IPS-18c (cell line): ENCODE data around the gene LENG9.

Experiments
- H3K4me3 ChIP-seq: 2 replicates; pipeline ENCODE4 v1.7.0; 2013; ENCODE audit warnings: low read depth, mild to moderate bottlenecking, low read length, moderate library complexity; ENCODE audit not compliant: insufficient read depth
- H3K9me3 ChIP-seq: one replicate; pipeline ENCODE4 v1.6.1; 2013; ENCODE audit warnings: mild to moderate bottlenecking, low read length, moderate library complexity; ENCODE audit not compliant: control insufficient read depth, insufficient read depth

The LENG9 gene

GRCh38 chr19:54464044-54464629 lies 559 bp upstream of the LENG9 start:
- peak overlapping the region; percentile 81 for H3K4me3 ChIP-seq

GRCh38 chr19:54462655-54463530 lies 685 bp downstream of the LENG9 start:
- Histone ChIP-seq H3K9me3 (no peaks in the 10 kb centered on the region), H3K4me3 (peak overlapping the region; percentile 81)

More at GRCh38 chr19:54464044-54464629, 559 bp upstream of the LENG9 start:
- H3K9me3 ChIP-seq: no peaks in the 10 kb centered on the region

GRCh38 chr19:54462047-54462654 lies 1.4 kb downstream of the LENG9 start:
- H3K9me3 ChIP-seq: no peaks in the 10 kb centered on the region
- H3K4me3 ChIP-seq: peak overlapping the region; percentile 81

GRCh38 chr19:54461613-54462012 lies 2.0 kb downstream of the LENG9 start:
- H3K4me3 ChIP-seq: no peak overlapping the region
- no peaks in the 10 kb centered on the region for H3K9me3 ChIP-seq

DNA sequence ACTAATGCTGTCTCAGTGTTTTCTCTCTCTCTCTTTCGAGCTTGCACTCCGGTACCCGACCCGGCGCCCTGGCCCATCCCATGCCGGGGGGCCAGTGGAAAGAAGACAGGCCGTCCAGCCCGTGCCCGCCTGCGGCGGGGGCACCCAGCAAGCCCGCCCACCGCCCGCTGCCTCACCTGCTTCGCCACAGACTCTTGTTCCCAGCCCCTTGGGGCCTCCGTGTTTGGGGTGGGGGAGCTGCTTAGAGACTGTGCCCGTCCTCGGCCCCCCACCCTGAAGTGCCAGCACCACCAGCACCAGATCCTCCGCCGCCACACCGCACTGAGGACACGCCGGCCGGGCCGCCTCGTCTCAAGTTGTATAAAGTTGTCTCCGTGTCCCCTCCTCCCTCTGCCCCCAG lies 2.4 kb downstream of the LENG9 start:
- no peak overlapping the region for H3K4me3 ChIP-seq
- no peaks in the 10 kb centered on the region for H3K9me3 ChIP-seq

DNA sequence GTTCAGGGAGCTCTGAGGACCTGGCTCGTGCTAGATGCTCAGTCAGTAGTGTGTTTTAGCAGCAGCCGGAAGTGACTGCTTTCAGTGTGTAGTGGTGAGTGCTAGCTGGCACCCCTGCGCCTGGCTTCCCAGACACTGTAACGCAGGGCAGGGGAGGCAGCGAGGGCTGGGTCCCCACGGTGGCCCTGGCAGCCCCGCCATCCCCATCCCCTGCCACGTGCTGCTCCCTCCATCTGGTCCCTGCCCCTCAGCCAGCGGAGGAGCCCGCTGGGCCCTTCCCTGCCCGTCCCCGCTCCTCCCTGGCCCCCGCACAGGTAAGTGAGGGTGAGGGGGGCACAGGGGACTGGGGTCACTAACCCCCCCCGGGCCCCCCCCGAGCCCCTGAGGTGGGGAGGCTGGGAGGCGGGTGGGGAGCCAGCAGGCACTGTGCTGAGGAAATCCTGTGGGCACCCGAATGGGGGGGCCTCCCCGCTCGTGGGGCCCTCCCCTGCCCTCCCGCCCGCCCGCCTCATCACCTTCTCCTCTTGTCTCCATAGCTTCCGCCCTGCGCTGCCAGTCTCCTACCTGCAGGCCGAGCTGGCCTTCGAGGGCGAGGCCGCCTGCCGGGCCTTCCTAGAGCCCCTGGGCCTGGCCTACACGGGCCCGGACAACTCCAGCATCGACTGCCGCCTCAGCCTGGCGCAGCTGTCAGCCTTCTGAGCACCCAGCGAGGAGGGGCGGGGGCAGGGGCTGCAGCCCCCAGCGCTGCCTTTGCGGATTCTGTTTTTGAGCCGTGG lies 3.2 kb downstream of the LENG9 start:
- Histone ChIP-seq H3K9me3 (no peaks in the 10 kb centered on the region), H3K4me3 (no peak overlapping the region)

GRCh38 chr19:54459282-54460229 lies 4.0 kb downstream of the LENG9 start:
- Histone ChIP-seq H3K9me3 (no peaks in the 10 kb centered on the region), H3K4me3 (no peak overlapping the region)

DNA sequence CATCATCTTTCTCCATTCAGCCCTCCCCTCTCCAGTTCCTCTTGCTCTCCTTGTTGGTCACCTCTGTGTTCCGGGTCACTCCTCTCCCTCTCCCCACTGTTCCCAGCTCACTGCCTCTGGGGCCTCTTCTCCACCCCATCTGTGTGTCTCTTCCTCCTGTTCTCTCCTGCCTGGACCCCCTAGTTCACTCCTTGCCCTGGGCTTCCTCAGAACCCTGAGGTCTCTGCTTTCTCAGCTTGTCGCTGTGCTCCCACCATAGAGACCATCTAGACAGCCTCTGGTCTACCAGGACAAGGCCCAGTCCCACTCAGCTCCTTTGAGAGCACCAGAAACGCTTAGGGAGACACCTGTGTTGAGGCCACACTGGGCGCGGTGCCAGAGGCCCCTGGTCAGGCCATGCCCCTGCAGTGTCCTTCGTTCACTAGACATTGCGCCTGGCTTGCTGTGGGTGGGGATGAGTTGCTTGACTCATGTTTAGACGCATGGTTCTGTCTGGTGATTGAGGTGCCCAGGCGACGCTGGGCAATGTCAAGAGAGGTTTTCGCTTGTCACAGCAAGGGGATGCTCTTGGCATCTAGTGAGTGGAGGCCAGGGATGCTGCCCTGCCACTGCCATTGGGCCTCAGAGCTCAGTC lies 4.8 kb downstream of the LENG9 start:
- H3K9me3 ChIP-seq: no peaks in the 10 kb centered on the region
- no peak overlapping the region for H3K4me3 ChIP-seq

GRCh38 chr19:54457773-54458647 lies 5.6 kb downstream of the LENG9 start:
- no peak overlapping the region for H3K4me3 ChIP-seq
- no peaks in the 10 kb centered on the region for H3K9me3 ChIP-seq

DNA sequence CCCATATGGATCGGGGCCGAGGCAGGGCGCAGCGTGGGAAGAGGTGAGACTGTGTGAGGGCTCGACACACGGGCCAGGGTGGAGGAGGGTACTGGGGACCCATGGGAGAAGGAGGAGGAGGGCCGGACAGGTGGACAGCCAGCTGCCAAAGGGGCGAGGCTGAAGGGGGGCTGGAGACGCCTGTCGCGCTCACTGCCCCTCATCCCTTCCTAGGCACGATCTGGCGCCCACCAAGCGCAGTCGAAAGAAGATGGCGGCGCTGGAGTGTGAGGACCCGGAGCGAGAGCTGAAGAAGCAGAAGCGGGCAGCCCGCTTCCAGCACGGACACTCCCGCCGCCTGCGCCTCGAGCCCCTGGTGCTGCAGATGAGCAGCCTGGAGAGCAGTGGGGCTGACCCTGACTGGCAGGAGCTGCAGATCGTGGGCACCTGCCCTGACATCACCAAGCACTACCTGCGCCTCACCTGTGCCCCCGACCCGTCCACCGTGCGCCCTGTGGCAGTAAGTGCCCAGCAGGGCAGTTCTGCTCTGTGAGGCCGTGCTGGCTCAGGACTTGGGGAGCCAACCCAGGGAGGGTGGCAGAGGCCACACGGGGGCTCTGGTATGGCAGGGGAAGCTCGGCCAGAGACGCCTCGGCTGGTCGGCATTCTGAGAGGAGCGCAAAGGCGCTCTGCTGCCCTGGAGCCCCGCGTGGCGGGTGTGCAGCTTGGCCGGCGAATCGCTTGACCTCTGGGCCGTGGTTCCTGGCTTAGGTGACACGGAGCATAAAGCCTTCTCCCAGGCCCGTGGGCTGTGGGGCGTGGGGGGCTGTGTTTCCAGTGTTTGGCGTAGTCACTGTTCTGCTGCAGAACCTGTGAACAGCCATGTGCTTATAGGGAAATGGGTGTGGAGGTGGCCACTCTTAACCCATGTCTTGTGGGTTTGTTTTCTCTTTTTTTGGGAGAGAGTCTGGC lies 6.9 kb downstream of the LENG9 start:
- Histone ChIP-seq H3K4me3 (no peak overlapping the region), H3K9me3 (no peaks in the 10 kb centered on the region)

DNA sequence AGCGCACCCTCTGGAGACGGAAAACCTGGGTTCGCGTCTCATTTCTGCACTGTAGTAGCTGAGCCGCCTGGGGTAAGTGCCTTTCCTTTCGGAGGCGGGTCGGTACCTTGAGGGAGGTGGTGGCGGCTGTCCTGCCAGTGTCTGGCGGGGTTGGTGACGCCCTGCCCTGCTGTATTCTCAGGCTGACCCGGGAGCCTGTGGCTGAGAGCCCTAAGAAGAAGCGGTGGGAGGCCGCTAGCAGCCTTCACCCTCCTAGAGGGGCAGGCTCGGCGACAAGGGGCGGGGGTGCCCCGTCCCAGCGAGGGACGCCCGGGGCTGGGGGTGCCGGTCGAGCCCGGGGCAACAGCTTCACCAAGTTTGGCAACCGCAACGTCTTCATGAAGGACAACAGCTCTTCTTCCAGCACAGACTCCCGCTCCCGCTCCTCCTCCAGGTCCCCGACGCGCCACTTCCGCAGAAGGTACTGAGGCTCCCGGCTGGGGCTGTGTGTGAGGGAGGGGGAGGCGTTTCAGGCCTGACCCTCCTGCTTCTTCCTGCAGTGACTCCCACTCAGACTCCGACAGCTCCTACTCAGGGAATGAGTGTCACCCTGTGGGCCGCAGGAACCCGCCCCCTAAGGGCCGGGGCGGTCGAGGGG lies 7.7 kb downstream of the LENG9 start:
- H3K4me3 ChIP-seq: no peak overlapping the region

DNA sequence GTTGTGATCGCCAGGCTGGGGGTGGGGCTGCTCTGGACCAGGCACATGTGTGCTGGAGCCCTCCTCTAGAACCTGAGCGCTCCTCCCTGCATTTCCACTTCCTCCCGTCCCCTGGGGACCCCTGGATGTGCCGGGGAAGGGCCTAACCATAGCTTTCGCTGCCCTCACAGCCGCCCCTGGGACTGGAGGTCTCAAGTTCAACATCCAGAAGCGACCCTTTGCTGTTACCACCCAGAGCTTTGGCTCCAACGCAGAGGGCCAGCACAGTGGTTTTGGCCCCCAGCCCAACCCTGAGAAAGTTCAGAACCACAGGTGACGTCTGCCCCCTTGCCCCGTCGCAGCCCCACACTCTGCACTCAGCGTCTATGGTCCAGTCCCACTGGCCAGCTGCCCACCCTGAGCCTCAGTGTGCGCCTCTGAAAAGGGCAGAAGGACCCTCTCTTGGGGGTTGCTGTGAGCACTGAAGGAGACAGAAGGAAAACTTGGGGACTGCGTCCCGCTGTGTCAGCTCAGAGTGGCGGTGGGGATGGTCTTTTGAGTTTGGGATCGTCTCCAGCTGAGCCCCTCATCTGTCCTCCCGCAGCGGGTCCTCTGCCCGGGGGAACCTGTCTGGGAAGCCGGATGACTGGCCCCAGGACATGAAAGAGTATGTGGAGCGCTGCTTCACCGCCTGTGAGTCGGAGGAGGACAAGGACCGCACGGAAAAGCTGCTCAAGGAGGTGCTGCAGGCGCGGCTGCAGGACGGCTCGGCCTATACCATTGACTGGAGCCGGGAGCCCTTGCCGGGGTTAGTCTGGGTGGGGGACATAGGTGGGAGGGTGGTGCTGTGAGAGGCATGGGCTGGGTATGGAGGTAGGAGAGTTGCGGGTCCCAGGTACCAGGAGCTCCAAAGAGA lies 8.6 kb downstream of the LENG9 start:
- Histone ChIP-seq H3K9me3 (no peaks in the 10 kb centered on the region), H3K4me3 (no peak overlapping the region)

More for the DNA sequence above, 7.7 kb downstream of the LENG9 start:
- no peaks in the 10 kb centered on the region for H3K9me3 ChIP-seq
